NCI-H1417 treated with DMSO at 0.1 percent for 48 hours (cell line): ENCODE data around the gene SEC16B.

Experiments
- DNase-seq: peaks from one replicate; lab custom pipeline; 2025; lab: John Stamatoyannopoulos, UW

SEC16B gene

GRCh38 chr1:177907000-177907399 lies 62.9 kb downstream of the SEC16B start:
- no peak for DNase-seq

GRCh38 chr1:177905686-177906085 lies 64.2 kb downstream of the SEC16B start:
- no peak for DNase-seq

- no peak for DNase-seq
Observed at GRCh38 chr1:177902266-177902665, 67.6 kb downstream of the SEC16B start.

GRCh38 chr1:177897998-177898654 lies 71.7 kb downstream of the SEC16B start:
- no peak for DNase-seq

- DNase-seq: no peak
Observed at GRCh38 chr1:177897281-177897997, 72.4 kb downstream of the SEC16B start.
